Neuronal stem cell (in vitro differentiated cells): Measurements from ENCODE around the gene C17orf100.
A peak's percentile ranks its signal among the peaks of the same experiment; 100 is the strongest.

Experiments
- DNase-seq: peaks from one replicate; pipeline ENCODE4 v3.0.0-alpha.2; 2013; ENCODE audit warnings: low spot score
- H2AFZ ChIP-seq: one replicate; pipeline ENCODE4 v1.6.1; 2013; ENCODE audit warnings: mild to moderate bottlenecking, low read length, inconsistent platforms
- H2AK5ac ChIP-seq: 2 replicates; pipeline ENCODE4 v1.6.1; 2013; ENCODE audit warnings: low read depth, mild to moderate bottlenecking, inconsistent platforms, low read length, moderate library complexity, mixed read lengths
- H2BK120ac ChIP-seq: 2 replicates; pipeline ENCODE4 v1.6.1; 2013; ENCODE audit warnings: low read depth, mild to moderate bottlenecking, inconsistent platforms, low read length, moderate library complexity, mixed read lengths
- H2BK12ac ChIP-seq: one replicate; pipeline ENCODE4 v1.6.1; 2013; ENCODE audit warnings: low read length, inconsistent platforms
- H2BK15ac ChIP-seq: 2 replicates; pipeline ENCODE4 v1.6.1; 2013; ENCODE audit warnings: mild to moderate bottlenecking, low read length, inconsistent platforms, mixed read lengths
- H2BK5ac ChIP-seq: one replicate; pipeline ENCODE4 v1.6.1; 2013; ENCODE audit warnings: inconsistent platforms, mild to moderate bottlenecking, low read length, moderate library complexity
- H3K14ac ChIP-seq: one replicate; pipeline ENCODE4 v1.6.1; 2013; ENCODE audit warnings: low read length, inconsistent platforms
- H3K18ac ChIP-seq: 2 replicates; pipeline ENCODE4 v1.6.1; 2013; ENCODE audit warnings: low read length, inconsistent platforms
- H3K23ac ChIP-seq: 2 replicates; pipeline ENCODE4 v1.6.1; 2013; ENCODE audit warnings: low read depth, mild to moderate bottlenecking, mixed read lengths, low read length, inconsistent platforms; ENCODE audit not compliant: poor library complexity
- H3K27ac ChIP-seq: replicated peaks from 3 replicates; pipeline ENCODE4 v1.5.1; 2013; ENCODE audit warnings: low read length, inconsistent platforms
- H3K27me3 ChIP-seq, 3 experiments: 2 replicates each; pipeline ENCODE4 v1.6.1; 2013; ENCODE audit warnings: low read length in 3 of 3, mild to moderate bottlenecking in 2 of 3, inconsistent platforms in 1 of 3, low read depth in 1 of 3, mixed read lengths in 1 of 3, moderate library complexity in 1 of 3; ENCODE audit not compliant: control insufficient read depth in 3 of 3, insufficient read depth in 3 of 3
- H3K36me3 ChIP-seq, 2 donors: replicated peaks in 1 of 2; 2 replicates each; pipeline ENCODE4 v1.6.1; 2013; ENCODE audit warnings: low read length in 2 of 2; ENCODE audit not compliant: control insufficient read depth in 2 of 2, insufficient read depth in 2 of 2
- H3K4ac ChIP-seq: 2 replicates; pipeline ENCODE4 v1.6.1; 2013; ENCODE audit warnings: inconsistent platforms, mild to moderate bottlenecking, low read length, moderate library complexity
- H3K4me1 ChIP-seq, 2 donors: 1 replicate in 1 of 2; 2 replicates in 1 of 2; pipeline ENCODE4 v1.6.1; 2013; ENCODE audit warnings: low read length in 2 of 2, low read depth in 1 of 2; ENCODE audit not compliant: control insufficient read depth in 2 of 2, insufficient read depth in 1 of 2
- H3K4me2 ChIP-seq: one replicate; pipeline ENCODE4 v1.6.1; 2013; ENCODE audit warnings: mild to moderate bottlenecking, low read length, inconsistent platforms; ENCODE audit not compliant: insufficient read depth, poor library complexity, severe bottlenecking
- H3K4me3 ChIP-seq, 2 donors: 2 replicates each; pipeline ENCODE4 v1.5.1; 2013; ENCODE audit warnings: low read length in 2 of 2, mild to moderate bottlenecking in 2 of 2, inconsistent platforms in 1 of 2, moderate library complexity in 1 of 2
- H3K79me1 ChIP-seq: one replicate; pipeline ENCODE4 v1.6.1; 2013; ENCODE audit warnings: low read depth, mild to moderate bottlenecking, inconsistent platforms, low read length, moderate library complexity
- H3K9ac ChIP-seq: one replicate; pipeline ENCODE4 v1.6.1; 2013; ENCODE audit warnings: mild to moderate bottlenecking, low read depth, low read length, inconsistent platforms; ENCODE audit not compliant: poor library complexity
- H3K9me3 ChIP-seq, 2 donors: replicated peaks in 1 of 2; 2 replicates each; pipeline versions ENCODE3 to v1.6.1; 2013; ENCODE audit warnings: low read length in 2 of 2, mild to moderate bottlenecking in 2 of 2, inconsistent platforms in 1 of 2, low read depth in 1 of 2, mixed read lengths in 1 of 2, moderate library complexity in 1 of 2; ENCODE audit not compliant: control insufficient read depth in 2 of 2, insufficient read depth in 1 of 2
- H4K8ac ChIP-seq: one replicate; pipeline ENCODE4 v1.6.1; 2013; ENCODE audit warnings: low read depth, mild to moderate bottlenecking, inconsistent platforms, low read length, moderate library complexity
- H4K91ac ChIP-seq: one replicate; pipeline ENCODE4 v1.6.1; 2013; ENCODE audit warnings: low read length, low read depth, mild to moderate bottlenecking, inconsistent platforms; ENCODE audit not compliant: poor library complexity
- WGBS, 2 donors: extraction: QIAGEN DNeasy Blood & Tissue Kit; methylation state at CpG; one replicate each; pipeline ENCODE4 v1.1.7; 2013; ENCODE audit warnings: missing lambda C conversion rate in 2 of 2, mixed read lengths in 1 of 2; ENCODE audit not compliant: insufficient read length in 2 of 2, insufficient replicate concordance in 1 of 2; ENCODE audit errors: extremely low coverage in 2 of 2; 5-methylcytosine and 5-hydroxymethylcytosine counted together

The C17orf100 gene

DNA sequence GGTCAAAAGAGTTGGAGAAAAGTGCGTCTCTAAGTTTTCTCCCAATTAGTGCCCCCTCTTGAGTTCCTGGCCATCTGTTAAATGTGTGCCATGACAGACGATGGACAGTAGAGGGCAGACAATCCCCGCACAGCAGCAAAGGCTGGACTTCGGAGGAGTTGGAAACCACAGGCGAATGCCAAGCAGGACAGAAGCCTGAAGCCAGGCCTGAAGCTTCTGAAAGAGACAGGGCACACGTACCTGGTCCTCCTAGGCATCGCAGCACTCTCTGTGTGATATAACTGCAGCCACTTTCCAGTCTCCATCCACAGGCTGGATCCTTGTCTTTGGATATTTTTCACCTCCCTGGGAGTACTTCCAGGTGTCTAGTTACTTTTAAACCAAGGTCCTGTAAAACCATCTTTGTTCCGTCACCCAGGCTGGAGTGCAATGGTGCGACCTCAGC lies 14.5 kb downstream of the C17orf100 start:
- H3K4ac ChIP-seq = no peak overlapping the region

DNA sequence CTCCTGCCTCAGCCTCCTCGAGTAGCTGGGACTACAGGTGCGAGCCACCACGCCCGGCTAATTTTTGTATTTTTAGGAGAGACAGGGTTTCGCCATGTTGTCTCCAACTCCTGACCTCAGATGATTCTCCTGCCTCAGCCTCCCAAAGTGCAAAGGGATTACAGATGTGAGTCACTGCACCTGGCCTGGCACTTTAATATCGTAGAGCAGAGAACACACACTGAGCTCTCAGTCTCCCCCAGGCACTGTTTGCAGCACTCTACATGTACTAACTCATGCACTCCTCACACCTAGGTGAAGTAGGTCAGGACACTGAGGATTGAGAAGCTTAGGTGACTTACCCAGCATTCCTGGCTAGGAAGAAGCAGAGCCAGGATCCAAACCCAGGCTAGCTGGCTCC lies 15.0 kb downstream of the C17orf100 start:
- no peak overlapping the region for H4K8ac ChIP-seq
- H3K4me1 ChIP-seq = peaks cover 0 to 2% of the 10 kb centered on the region in 2 donors
- no peaks in the 10 kb centered on the region for H3K79me1 ChIP-seq
- H3K23ac ChIP-seq = no peak overlapping the region
- H2BK12ac ChIP-seq = no peak overlapping the region
- H3K18ac ChIP-seq = no peak overlapping the region
- no peak overlapping the region for H2BK120ac ChIP-seq
- no peak overlapping the region for H2BK15ac ChIP-seq
- H2BK5ac ChIP-seq = no peak overlapping the region
- no peak for DNase-seq
- H2AK5ac ChIP-seq = peak overlapping the region; percentile 5
- no peak overlapping the region for H4K91ac ChIP-seq
- H3K4me3 ChIP-seq = no peak overlapping the region
- H3K27me3 ChIP-seq = peaks cover 0 to 35% (median 0%) of the 10 kb centered on the region in 3 experiments
- H3K4me2 ChIP-seq = no peak overlapping the region
- H2AFZ ChIP-seq = no peak overlapping the region
- H3K36me3 ChIP-seq = no peaks in the 10 kb centered on the region
- H3K14ac ChIP-seq = no peak overlapping the region
- no peak overlapping the region for H3K4ac ChIP-seq
- no peak overlapping the region for H3K27ac ChIP-seq
- no peak overlapping the region for H3K9ac ChIP-seq
- WGBS, 2 donors = no CpG with 5 or more reads among the region's 6 CpGs
- H3K9me3 ChIP-seq = peaks cover 0 to 2% of the 10 kb centered on the region in 2 donors

More for the DNA sequence above, 14.5 kb downstream of the C17orf100 start:
- no peak overlapping the region for H3K4me3 ChIP-seq
- no peak overlapping the region for H4K8ac ChIP-seq
- H3K27ac ChIP-seq = no peak overlapping the region
- no peak overlapping the region for H2BK15ac ChIP-seq
- H3K23ac ChIP-seq = no peak overlapping the region
- no peaks in the 10 kb centered on the region for H3K79me1 ChIP-seq
- no peak overlapping the region for H2AK5ac ChIP-seq
- H3K14ac ChIP-seq = no peak overlapping the region
- H3K9me3 ChIP-seq = peaks cover 0 to 2% of the 10 kb centered on the region in 2 donors
- H4K91ac ChIP-seq = no peak overlapping the region
- H3K36me3 ChIP-seq = no peaks in the 10 kb centered on the region
- no peak overlapping the region for H2AFZ ChIP-seq
- peaks cover 0 to 2% of the 10 kb centered on the region in 2 donors for H3K4me1 ChIP-seq
- H2BK12ac ChIP-seq = no peak overlapping the region
- no peak overlapping the region for H3K18ac ChIP-seq
- no peak overlapping the region for H2BK5ac ChIP-seq
- peaks cover 0 to 40% (median 0%) of the 10 kb centered on the region in 3 experiments for H3K27me3 ChIP-seq
- H3K4me2 ChIP-seq = no peak overlapping the region
- no peak overlapping the region for H3K9ac ChIP-seq
- no CpG with 5 or more reads among the region's 9 CpGs for WGBS, 2 donors
- DNase-seq = peak; percentile 77
- H2BK120ac ChIP-seq = no peak overlapping the region

DNA sequence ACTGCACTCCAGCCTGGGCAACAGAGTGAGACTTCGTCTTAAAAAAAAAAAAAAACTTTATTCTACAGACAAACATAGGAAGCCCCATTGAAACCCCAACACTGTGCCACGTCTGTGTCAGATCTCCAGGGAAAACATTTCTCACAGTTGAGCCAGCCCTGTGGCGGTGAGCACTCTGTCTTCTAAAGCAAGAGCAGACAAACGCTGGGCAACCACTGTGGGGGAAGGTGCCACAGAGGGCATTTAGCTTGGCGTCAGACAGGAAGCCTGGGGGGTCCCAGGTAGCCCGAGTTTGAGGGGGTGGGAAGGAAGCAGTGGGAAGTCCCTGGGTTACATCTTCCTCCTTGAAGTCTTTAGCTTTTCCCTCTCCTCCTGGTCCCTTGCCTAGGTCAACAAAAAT lies 16.0 kb downstream of the C17orf100 start:
- no peak overlapping the region for H2BK15ac ChIP-seq
- H2BK12ac ChIP-seq = no peak overlapping the region
- no peak overlapping the region for H2BK5ac ChIP-seq
- no CpG with 5 or more reads among the region's 6 CpGs for WGBS, 2 donors
- peaks cover 0 to 2% of the 10 kb centered on the region in 2 donors for H3K4me1 ChIP-seq
- no peaks in the 10 kb centered on the region for H3K36me3 ChIP-seq
- H3K4me3 ChIP-seq = no peak overlapping the region
- H3K4me2 ChIP-seq = no peak overlapping the region
- no peak overlapping the region for H4K8ac ChIP-seq
- H2AFZ ChIP-seq = no peak overlapping the region
- peaks cover 0 to 2% of the 10 kb centered on the region in 2 donors for H3K9me3 ChIP-seq
- H2BK120ac ChIP-seq = no peak overlapping the region
- H3K23ac ChIP-seq = no peak overlapping the region
- no peak overlapping the region for H3K27ac ChIP-seq
- H3K27me3 ChIP-seq = peaks cover 0 to 28% (median 0%) of the 10 kb centered on the region in 3 experiments
- H4K91ac ChIP-seq = no peak overlapping the region
- H3K79me1 ChIP-seq = no peaks in the 10 kb centered on the region
- no peak overlapping the region for H3K18ac ChIP-seq
- no peak overlapping the region for H3K4ac ChIP-seq
- no peak overlapping the region for H3K14ac ChIP-seq
- DNase-seq = no peak
- H3K9ac ChIP-seq = no peak overlapping the region
- H2AK5ac ChIP-seq = no peak overlapping the region

DNA sequence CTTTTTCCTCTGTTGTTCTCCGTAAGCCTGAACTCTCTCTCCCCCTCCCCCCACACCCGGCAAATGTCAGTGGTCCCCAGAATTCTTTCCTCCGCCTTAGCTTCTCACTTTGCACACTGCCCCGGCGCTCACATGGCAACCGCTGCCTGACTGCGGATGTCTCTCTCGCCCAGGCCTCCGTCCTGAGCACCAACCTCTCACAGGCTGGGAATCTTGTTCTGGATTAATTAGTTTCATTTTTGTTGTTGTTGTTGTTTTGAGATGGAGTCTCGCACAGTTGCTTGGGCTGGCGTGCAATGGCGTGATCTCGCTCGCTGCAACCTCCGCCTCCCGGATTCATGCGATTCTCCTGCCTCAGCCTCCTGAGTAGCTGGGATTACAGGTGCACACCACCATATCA lies 16.7 kb downstream of the C17orf100 start:
- no peak overlapping the region for H2BK12ac ChIP-seq
- no peak overlapping the region for H3K4ac ChIP-seq
- no peak overlapping the region for H2AK5ac ChIP-seq
- no peak overlapping the region for H4K91ac ChIP-seq
- H2AFZ ChIP-seq = no peak overlapping the region
- H2BK120ac ChIP-seq = no peak overlapping the region
- peaks cover 0 to 2% of the 10 kb centered on the region in 2 donors for H3K4me1 ChIP-seq
- H3K27me3 ChIP-seq = peaks cover 0 to 23% (median 0%) of the 10 kb centered on the region in 3 experiments
- no peaks in the 10 kb centered on the region for H3K79me1 ChIP-seq
- H3K14ac ChIP-seq = no peak overlapping the region
- no peak overlapping the region for H3K23ac ChIP-seq
- H3K4me2 ChIP-seq = no peak overlapping the region
- H3K36me3 ChIP-seq = no peaks in the 10 kb centered on the region
- no peak overlapping the region for H3K27ac ChIP-seq
- peaks cover 0 to 2% of the 10 kb centered on the region in 2 donors for H3K9me3 ChIP-seq
- H3K4me3 ChIP-seq = no peak overlapping the region
- no peak overlapping the region for H4K8ac ChIP-seq
- no peak overlapping the region for H3K9ac ChIP-seq
- H2BK5ac ChIP-seq = no peak overlapping the region
- no peak for DNase-seq
- no peak overlapping the region for H3K18ac ChIP-seq
- no CpG with 5 or more reads among the region's 17 CpGs for WGBS, 2 donors
- no peak overlapping the region for H2BK15ac ChIP-seq
